ENCODE data around the gene PRDM16. TPM values are rescaled to one million over a fixed set of nuclear protein-coding genes. Genes with fewer than 3 reads are reported as not detected.

PRDM16 gene
- polyA plus RNA-seq, 10 donors: 0.47 to 1.5 (median 0.92) TPM

- peak in 1 of 3 donors; percentile 57 for DNase-seq
These were observed 37.4 kb upstream of the PRDM16 start for GRCh38 chr1:3031401-3032221.

DNA sequence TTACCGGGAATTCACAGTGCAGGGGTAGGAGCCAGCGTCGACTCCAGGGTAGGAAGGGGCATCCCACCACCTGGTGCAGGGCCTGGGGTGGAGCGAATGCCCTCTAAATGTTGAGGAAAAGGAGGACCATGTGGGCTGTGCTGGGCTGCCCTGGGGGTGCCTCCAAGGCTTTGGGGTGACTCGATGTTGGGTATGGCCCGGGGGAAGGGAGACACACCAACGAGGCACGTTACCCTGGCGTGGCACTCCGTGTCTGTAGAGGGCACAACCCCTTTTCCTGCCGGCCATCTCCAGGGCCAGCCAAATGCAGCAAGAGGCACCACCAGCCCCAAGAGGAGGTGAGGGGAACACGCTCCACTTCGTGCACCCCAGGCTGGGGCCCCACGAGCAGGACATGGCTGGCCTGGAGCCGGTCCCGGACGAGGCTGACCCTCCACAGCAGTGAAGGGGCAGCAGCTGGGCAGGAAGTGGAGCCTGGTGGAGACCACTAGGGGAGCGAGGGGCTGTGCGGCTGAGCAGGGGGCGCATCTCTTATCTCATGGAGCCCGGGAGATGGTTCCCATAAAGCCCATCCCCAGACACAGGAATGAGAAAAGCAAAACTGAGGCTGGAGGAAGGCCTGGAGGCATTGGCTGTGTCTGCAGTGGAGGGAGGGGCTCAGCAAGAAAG is 36.5 kb upstream of the PRDM16 start:
- no peak for DNase-seq

DNA sequence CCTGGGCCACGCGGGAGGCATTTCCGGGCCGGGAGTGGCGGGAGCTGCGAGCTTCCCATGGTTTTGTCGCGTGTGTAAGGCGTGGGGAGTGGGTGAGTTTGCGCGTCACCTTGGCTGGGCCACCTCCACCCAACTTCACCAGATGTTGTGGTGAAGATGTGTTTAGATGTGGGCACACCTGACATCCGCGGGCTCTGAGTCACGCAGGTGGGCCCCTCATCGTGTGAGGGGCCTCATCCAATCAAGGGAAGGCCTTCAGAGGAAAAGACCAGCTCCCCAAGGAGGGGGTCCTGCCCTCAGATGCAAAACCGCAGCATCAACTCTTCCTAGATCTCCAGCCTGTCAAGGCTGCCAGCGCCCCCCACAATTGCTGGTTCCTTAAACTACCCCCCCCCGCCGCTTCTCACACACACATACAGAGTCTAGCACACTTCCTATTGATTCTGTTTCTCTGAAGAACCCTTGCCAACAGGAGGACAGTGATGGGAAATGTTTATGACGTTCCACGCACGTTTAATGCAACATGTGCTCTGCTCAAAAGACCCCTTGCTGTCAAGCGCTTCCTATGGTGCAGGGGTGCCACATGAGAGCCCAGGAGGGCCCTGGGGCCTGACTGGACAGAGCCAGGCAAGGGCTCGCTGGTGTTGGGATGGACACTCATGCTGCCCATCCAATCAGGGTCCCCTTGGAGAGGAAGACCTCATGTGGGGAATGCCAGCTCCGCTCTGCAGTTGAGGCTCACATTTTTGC is 35.8 kb upstream of the PRDM16 start:
- DNase-seq: no peak

DNA sequence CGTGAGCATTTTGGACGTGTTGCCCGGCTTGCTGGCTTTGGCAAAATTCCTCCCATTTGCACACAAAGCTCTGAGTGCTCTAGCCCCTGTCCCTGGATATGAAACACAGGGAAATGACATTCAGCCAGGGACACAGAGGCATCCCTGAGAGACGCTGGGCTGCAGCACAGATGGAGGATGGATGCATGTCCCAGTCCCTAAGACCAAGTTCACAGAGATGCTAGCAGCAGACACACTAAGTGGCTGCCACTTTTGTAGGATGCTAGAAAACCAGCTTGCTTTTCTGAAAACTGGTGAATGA is 35.3 kb upstream of the PRDM16 start:
- no peak for DNase-seq

DNA sequence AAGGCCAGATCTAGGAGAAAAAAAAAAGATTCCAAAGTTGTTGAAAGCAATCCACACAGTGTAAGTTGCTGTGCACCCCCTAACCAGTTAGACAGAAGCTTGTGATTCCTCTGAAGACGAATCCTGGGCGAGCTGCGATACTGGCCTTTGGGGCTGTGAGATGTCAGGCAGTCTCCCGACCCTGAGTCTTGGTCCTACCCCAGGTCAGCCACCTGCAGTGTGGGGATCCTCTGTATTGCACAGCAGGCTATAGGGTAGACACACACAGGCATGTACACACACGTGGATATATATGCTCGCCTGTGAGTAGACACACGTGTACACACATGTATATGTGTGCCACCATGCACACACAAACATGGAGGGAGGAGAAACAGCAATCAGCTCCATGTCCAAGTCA is 34.8 kb upstream of the PRDM16 start:
- DNase-seq: no peak

DNA sequence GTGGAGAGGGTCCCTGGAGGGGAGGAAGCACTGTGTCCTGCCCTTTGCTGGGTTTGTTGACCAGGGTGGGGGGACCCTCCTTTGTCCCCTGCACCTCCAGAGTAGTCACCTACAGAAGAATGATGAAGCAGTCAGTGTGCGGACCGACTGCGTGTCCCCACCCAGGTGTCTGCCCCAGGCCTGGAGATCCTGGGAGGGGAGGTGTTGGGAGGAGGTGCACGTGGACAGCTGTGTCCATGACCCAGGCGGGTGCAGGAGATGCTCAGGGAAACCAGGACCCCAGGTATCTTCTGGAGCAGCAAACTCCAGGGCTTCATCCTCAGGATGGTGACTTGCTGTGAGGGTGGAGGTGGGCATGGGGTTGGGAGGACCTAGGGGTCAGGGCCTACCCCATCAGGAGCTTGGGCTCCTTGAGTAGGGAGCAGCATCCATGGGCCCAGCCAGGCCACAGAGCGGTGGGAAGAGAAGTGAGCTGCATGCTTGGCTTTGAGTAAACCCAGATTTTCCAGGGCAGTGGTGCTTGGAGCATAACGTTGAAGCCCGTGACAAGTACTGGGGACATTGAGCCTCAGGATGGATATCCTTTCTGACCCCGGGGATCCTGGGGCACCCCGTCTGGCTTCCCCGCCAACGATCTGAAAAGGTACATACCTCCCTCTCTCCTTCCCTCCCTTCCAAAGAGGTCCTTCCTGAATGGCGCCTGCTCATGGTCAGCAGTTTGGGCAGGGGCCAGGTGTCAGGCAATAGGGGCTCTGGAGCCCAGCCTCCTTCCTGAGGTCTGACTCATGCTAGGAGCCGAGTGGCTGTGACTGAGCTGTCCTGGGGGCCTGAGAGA is 34.1 kb upstream of the PRDM16 start:
- DNase-seq: no peak

DNA sequence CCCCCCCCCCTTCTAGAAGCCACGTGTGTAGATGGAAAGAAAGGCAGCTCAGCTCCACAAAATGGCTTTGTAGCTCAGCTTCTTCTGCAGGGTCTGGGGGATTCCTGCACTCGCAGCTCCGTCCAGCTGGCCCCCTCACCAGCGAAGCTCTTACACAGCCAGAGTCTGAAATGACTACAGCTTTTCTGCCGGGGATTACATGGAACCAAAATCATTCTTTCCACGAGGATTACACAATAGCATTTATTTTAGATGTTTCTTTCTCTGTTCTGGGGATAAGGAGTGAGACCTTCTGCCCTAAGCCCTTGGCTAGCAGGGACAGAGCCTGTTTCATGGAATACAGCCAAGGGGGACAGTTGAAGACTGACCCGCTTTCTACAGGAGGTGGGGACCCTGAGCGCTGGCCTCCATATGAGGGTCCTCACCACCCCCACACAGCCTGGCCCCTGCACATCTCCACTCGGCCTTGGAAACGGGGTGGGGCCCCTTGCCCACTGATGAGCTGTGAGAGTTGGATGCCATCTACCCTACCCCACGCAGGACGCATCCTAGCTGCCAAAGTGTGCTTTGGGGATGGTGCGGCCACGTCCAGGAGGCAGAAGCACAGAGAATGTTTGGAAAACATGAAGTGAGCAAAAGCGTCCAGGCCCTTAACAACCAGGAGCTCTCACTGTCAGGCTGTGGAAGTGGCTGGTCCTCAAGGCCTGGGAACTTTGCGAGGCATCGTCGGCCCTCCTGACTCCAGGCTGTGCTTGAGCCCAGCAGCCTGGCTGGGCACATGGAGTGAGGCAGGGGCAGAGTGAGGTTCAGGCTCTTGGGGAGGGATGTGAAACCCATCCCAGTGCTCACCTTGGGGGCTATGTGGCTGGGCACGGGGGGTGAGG is 33.2 kb upstream of the PRDM16 start:
- DNase-seq: peak in 2 of 3 donors; percentile 36 to 70

DNA sequence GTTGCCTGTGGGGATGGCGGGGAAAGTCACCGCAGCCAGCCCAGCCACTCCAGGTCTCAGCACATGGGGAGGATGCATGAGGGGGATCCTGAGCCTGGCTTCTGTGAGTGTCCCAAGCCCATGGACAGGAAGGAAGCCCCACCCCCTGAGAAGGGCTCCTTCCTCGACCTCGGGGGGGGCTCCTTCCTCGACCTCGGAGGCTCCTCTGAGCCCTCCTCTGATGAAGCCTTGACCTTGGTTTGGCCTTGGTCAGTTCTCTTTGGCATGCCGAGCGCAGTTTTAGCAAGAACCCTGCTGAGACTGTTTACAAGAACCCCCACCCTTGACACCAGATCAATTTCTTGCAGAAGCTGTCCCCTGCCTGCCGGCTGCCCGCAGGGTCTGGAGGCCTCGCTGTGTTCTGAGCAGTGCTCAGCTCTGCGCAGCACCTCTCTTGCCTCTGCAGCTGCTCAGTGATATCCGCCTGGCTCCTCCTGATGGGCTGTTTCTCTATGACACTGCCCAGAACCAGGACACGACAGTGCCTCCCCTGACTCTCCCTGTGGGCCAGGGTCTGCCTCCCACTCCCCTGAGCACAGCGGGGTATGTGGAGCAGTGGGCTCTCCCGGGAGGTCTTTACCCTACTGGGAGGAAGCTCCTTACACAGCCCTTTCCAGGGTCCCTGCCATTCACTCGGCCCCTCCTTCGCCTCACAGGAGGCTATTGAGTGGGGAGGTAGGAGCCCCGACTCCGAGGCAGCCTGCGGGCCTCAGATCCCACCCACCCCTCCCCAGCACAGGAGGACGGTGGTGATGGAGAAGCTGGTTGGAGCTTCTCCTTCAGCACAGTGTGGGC is 32.3 kb upstream of the PRDM16 start:
- DNase-seq: no peak

DNA sequence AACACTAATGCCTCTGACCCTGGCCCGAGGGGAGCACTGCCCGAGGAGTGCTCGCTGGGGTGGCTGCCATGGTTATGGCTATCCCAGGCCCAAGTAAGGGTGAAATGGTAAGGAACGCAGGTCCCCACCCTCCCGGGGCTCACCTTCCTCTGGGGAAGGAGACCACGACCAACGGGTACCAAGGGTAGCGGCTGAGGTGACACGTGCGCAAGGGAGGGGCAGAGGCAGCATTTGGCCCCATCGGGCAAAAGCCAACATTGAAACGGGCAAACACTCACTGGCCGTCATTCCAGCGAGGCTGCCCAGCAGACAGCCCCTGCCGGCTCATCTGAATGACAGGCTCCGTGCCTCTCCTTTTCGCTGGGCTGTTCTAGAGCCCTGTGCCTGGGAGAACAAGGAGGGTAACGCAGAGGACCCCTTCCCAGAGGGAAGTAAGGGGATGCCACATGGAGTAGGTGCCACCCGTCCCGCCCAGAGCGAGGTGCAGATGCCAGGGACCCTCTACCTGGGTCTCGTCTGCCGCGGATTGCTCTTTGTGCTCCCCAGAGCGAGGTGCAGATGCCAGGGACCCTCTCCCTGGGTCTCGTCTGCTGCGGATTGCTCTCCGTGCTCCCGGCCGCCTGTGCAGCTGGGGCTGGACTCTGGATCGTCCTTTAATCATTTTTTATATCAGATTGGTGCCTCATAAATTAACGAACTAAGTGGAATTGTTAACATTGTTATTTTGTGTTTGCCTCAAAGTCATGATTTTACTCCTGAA is 31.5 kb upstream of the PRDM16 start:
- DNase-seq: no peak

GRCh38 chr1:3038113-3038551 is 30.9 kb upstream of the PRDM16 start:
- no peak for DNase-seq

GRCh38 chr1:3038571-3039181 is 30.3 kb upstream of the PRDM16 start:
- DNase-seq: no peak

DNA sequence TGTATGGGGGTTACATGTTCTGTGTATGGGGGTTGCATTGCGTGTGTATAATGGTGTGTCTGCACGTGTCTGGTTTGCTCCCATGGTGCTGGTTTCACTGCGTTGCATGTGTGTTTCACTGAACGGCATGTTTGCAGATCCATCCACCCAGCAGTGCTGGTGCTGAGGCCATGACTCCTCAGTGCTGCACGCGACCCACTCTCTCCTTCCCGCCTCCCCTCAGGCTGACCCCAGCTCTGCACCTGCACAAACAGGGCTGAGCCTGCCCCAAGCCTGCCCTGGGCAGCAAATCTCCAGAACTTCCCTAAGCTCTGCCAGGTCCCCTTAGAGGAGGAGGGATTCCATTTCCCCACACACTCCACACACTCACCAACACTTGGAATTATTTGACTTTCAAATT is 29.0 kb upstream of the PRDM16 start:
- DNase-seq: no peak

DNA sequence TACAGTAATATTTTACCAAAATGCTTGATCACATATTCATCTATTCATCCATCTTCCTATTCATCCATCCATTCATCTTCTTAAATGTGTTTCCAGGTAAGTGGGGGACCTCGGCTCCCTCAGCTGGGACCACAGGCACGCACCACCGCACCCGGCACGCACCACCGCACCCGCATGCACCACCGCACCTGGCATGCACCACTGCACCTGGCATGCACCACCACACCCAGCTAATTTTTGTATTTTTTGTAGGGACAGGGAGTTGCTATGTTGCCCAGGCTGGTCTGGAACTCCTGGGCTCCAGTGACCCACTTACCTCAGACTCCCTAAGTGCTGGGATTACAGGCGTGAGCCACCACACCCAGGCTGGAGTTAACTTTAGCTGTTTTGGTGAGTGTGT is 26.5 kb upstream of the PRDM16 start:
- no peak for DNase-seq

DNA sequence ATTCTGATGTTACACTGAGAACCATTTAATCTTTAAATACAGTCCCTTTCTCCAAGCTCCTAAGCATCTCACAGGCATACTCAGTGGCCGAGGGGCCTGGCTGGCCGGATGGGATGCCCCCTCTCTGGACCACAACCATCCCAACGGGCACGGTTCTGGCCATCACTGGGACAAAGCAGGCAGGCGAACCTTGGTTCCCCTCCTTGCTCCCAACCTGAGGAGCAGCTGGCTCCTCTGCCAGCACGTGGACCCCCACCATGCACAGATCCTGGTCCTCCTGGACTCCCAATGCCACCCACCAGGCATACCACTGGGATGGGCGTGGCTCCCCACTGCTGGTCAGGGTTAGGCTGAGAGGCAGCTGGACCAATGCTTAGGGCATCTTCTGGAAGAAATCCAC is 19.8 kb upstream of the PRDM16 start:
- no peak for DNase-seq

GRCh38 chr1:3049905-3050304 is 19.1 kb upstream of the PRDM16 start:
- DNase-seq: no peak

- DNase-seq: no peak
These were observed 18.4 kb upstream of the PRDM16 start for GRCh38 chr1:3050603-3051002.

DNA sequence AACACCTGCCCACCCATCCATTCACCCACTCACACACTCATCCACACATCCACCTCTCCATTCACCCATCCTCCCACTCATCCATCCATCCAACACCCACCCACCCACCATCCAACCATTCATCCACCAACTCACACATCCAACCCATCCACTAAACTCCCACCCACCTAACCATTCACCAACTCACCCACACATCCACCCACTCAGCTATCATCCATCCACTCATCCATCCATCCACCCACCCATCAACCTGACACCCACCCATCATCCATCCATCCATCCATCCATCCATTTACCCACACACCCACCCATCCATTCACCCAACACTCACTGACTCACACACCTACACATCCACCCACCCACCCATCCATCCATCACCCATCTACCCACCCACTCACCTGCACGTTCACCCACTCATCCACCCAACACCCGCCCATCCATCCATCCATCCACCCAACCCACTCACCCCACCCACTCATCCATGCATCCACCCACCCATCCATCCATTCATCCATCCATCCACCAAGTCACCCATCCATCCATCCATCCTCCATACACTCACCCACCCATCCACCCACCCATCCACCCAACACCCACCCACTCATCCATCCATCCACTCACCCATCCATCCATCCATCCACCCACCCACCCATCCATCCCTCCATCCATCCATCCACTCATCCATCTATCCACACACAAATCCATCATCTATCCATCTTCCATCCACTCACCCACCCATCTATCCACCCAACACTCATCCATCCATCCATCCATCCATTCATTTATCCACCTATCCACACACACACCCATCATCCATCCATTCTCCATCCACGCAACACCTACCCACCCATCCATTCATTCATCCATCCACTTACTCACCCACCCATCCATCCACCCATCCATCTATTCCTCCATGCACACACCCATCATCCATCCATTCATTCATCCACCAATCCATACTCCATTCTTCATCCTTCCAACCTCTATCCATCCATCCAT is 17.4 kb upstream of the PRDM16 start:
- DNase-seq: no peak
